ENCODE measurements around the gene NFIC.

- TF ChIP-seq EP300 (IDR thresholded peaks at IDR 0.05; ENCODE audit: borderline replicate concordance) (no peak), CREB1 (IDR thresholded peaks at IDR 0.05; ENCODE audit: low read depth) (no peak), RAD21 (IDR thresholded peaks at IDR 0.05; ENCODE audit: low read depth) (no peak), TCF12 (IDR thresholded peaks at IDR 0.05; ENCODE audit: low read depth) (no peak), EGR1 (IDR thresholded peaks at IDR 0.05) (no peak), REST (IDR thresholded peaks at IDR 0.05; ENCODE audit: low read depth) (no peak), MAX (IDR thresholded peaks at IDR 0.05) (no peak), YY1 (IDR thresholded peaks at IDR 0.05; ENCODE audit: low read depth) (no peak)
These were observed 36.3 kb upstream of the NFIC start for GRCh38 chr19:3330047-3330446.

Measured in Ishikawa (cell line).